HG02884 (cell line): Measurements from ENCODE around the gene HMG20A.

Source experiments
- ATAC-seq: cut with Tn5 transposase; IDR thresholded peaks from one replicate; pipeline ENCODE4 v1.9.1; 2021; ENCODE audit warnings: mild to moderate bottlenecking, moderate library complexity; ENCODE audit not compliant: unreplicated experiment

The HMG20A gene

GRCh38 chr15:77420610-77421369 is at the start of gene HMG20A:
Gene HMG20A (plus strand): TSS chr15:77420888. CDS start chr15:77458408, 37,520 bp downstream.
- peak; percentile 28 for ATAC-seq

GRCh38 chr15:77371850-77372563 is 48.7 kb upstream of the HMG20A start:
- ATAC-seq, result no peak

- no peak for ATAC-seq
These were observed 47.2 kb upstream of the HMG20A start for GRCh38 chr15:77373441-77373840.

GRCh38 chr15:77375133-77375532 is 45.6 kb upstream of the HMG20A start:
- ATAC-seq, result no peak

- no peak for ATAC-seq
These were observed 43.9 kb upstream of the HMG20A start for GRCh38 chr15:77376770-77377169.

GRCh38 chr15:77380033-77380432 is 40.7 kb upstream of the HMG20A start:
- no peak for ATAC-seq

- no peak for ATAC-seq
These were observed 36.6 kb upstream of the HMG20A start for GRCh38 chr15:77384086-77384485.

- no peak for ATAC-seq
These were observed 35.9 kb upstream of the HMG20A start for GRCh38 chr15:77384589-77385359.

- ATAC-seq, result no peak
These were observed 34.1 kb upstream of the HMG20A start for GRCh38 chr15:77386626-77387025.

- ATAC-seq, result no peak
These were observed 33.2 kb upstream of the HMG20A start for GRCh38 chr15:77387365-77388105.

GRCh38 chr15:77391372-77391951 is 29.2 kb upstream of the HMG20A start:
- no peak for ATAC-seq

- ATAC-seq, result no peak
These were observed 27.8 kb upstream of the HMG20A start for GRCh38 chr15:77392762-77393470.

GRCh38 chr15:77393471-77393840 is 27.2 kb upstream of the HMG20A start:
- no peak for ATAC-seq

GRCh38 chr15:77395013-77395774 is 25.5 kb upstream of the HMG20A start:
- ATAC-seq, result no peak

- no peak for ATAC-seq
These were observed 24.0 kb upstream of the HMG20A start for GRCh38 chr15:77396692-77397091.

GRCh38 chr15:77398927-77399326 is 21.8 kb upstream of the HMG20A start:
- no peak for ATAC-seq

- ATAC-seq, result no peak
These were observed 20.4 kb upstream of the HMG20A start for GRCh38 chr15:77400258-77400657.

- ATAC-seq, result no peak
These were observed 17.8 kb upstream of the HMG20A start for GRCh38 chr15:77402740-77403379.
